ENCODE measurements around the gene HDLBP.

DNA sequence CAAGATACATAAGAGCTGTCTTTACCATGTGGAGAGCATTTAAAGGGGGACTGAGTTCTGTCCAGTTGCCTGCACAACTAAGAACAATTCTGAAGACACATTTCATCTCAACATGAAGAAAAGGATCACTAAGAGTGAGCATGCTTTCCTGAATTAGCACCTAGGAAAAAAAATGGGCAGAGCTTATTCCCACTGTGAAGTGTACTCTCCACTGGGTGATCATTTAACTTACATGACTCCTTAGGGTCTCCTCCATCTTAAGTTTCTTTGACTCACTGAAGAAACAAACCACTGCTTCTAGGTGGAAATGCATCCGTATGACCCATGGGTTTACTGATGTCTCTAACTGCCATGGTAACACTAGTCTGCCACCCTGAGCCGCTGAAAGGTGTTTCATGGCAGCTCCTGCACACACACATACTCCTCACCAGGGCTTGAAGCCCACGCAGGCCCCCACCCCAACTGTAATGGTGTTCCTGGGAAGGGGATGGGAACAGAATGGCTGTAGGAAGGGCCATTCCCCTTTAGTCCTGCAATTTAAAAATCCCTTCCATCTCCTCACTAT is 27.1 kb downstream of the HDLBP start:
- TF ChIP-seq, protein P1, sequence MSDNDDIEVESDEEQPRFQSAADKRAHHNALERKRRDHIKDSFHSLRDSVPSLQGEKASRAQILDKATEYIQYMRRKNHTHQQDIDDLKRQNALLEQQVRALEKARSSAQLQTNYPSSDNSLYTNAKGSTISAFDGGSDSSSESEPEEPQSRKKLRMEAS (IDR thresholded peaks at IDR 0.05; ENCODE audit: low read depth, low read length): no peak
- TF ChIP-seq, protein P2, sequence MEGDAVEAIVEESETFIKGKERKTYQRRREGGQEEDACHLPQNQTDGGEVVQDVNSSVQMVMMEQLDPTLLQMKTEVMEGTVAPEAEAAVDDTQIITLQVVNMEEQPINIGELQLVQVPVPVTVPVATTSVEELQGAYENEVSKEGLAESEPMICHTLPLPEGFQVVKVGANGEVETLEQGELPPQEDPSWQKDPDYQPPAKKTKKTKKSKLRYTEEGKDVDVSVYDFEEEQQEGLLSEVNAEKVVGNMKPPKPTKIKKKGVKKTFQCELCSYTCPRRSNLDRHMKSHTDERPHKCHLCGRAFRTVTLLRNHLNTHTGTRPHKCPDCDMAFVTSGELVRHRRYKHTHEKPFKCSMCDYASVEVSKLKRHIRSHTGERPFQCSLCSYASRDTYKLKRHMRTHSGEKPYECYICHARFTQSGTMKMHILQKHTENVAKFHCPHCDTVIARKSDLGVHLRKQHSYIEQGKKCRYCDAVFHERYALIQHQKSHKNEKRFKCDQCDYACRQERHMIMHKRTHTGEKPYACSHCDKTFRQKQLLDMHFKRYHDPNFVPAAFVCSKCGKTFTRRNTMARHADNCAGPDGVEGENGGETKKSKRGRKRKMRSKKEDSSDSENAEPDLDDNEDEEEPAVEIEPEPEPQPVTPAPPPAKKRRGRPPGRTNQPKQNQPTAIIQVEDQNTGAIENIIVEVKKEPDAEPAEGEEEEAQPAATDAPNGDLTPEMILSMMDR (IDR thresholded peaks at IDR 0.05; ENCODE audit: low read depth, low read length): no peak
- TF ChIP-seq POLR2A (IDR thresholded peaks at IDR 0.05; ENCODE audit: extremely low read depth, insufficient read length): no peak

Measured in NB4 (cell line).